GM19043 (cell line): ENCODE data around the gene DALRD3.
"Not testable (repeated sequence)": the region's sequence is repeated elsewhere in the genome, so short reads cannot be mapped to it uniquely, and the experiment has no call there.

Experiments
- ATAC-seq: cut with Tn5 transposase; IDR thresholded peaks from one replicate; pipeline ENCODE4 v1.9.1; 2021; ENCODE audit warnings: low read depth; ENCODE audit not compliant: unreplicated experiment

Gene DALRD3

GRCh38 chr3:49021813-49022687 is 3.7 kb upstream of the DALRD3 start, which contains the start of gene NDUFAF3:
NDUFAF3 (plus strand) TSS chr3:49022121; CDS start chr3:49022145, 24 bp downstream.
- peak; percentile 52 for ATAC-seq

- ATAC-seq: peak; percentile 42
Measured at GRCh38 chr3:49021213-49021812, 2.9 kb upstream of the DALRD3 start.

- ATAC-seq: no peak
Measured at GRCh38 chr3:49020330-49021212, 2.2 kb upstream of the DALRD3 start.

- ATAC-seq: no peak
Measured at GRCh38 chr3:49019941-49020329, 1.6 kb upstream of the DALRD3 start.

- ATAC-seq: no peak
Measured at GRCh38 chr3:49018707-49019006, 277 bp upstream of the DALRD3 start.

- no peak for ATAC-seq
Measured at GRCh38 chr3:49017229-49017970, 980 bp downstream of the DALRD3 start.

- no peak for ATAC-seq
Measured at GRCh38 chr3:49016414-49017228, 1.8 kb downstream of the DALRD3 start.

- ATAC-seq: no peak
Measured at GRCh38 chr3:49015765-49016164, 2.6 kb downstream of the DALRD3 start.

- ATAC-seq: no peak
Measured at GRCh38 chr3:49015072-49015471, 3.3 kb downstream of the DALRD3 start.

GRCh38 chr3:49013738-49014660 is 4.4 kb downstream of the DALRD3 start:
- no peak for ATAC-seq

GRCh38 chr3:49013113-49013737 is 5.2 kb downstream of the DALRD3 start:
- ATAC-seq: no peak

GRCh38 chr3:49012441-49013017 is 5.9 kb downstream of the DALRD3 start:
- ATAC-seq: no peak

GRCh38 chr3:49009396-49009795 is 9.0 kb downstream of the DALRD3 start:
- ATAC-seq: no peak

GRCh38 chr3:49008627-49009026 is 9.8 kb downstream of the DALRD3 start:
- not testable (repeated sequence) for ATAC-seq

- ATAC-seq: peak; percentile 38
Measured at GRCh38 chr3:49007771-49008528, 10.4 kb downstream of the DALRD3 start.

GRCh38 chr3:49007068-49007770 is 11.2 kb downstream of the DALRD3 start, which contains the start of gene WDR6:
WDR6 (plus strand) TSS chr3:49007391; CDS start chr3:49007432, 41 bp downstream.
- ATAC-seq: peak; percentile 89
